Ramos (cell line): ENCODE measurements around the gene FERMT2.

Experiments used
- in situ Hi-C: fragments of 300-500 bp; cut with MboI; formaldehyde crosslinking; loops from one replicate; pipeline ENCODE4 v1.14.3; 2022; ENCODE audit warnings: low sequenced_read_pairs; ENCODE audit not compliant: unreplicated experiment

The FERMT2 gene

DNA sequence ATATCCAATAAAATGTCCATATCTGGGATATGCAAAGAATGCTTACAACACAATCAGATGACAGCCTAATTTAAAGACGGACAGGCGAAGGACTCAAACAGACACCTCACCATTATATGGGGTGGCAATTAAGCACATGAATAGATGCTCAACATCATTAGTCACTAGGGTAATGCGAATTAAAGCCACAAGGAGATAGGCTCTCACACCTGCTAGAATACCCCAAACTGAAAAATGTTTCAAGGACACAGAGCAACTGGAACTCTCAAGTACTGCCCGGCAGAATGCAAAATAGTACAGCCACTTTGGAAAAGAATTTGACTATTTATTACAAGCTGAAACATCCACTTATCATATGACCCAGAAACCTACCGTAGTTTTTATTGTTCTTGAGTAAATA is 42.9 kb downstream of the FERMT2 start:
- in situ Hi-C loops = no loop called here

DNA sequence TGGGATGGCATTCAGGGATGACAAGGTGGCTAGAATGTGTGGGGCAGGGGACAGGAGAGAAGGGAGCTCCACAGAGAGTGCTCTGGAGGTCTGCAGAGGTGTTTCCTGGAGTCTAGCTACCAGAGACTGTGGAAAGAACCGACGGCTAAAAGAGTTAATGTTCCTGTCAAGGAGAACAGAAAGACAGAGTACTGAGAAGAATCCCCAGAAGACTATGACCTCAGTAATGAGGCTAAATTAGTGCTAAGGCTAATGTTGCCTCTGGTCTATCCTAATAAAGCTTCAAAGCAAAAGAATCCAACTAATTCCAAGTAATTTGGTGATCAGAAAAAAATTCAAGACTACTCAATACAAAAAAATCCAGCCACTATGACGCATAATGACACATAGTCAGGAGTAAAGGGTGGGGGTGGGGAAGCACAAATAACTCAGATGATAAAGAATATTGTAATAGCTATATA is 44.7 kb downstream of the FERMT2 start:
- in situ Hi-C loops = no loop called here

- in situ Hi-C loops = no loop called here
Observed at GRCh38 chr14:52902971-52903619, 47.8 kb downstream of the FERMT2 start.

DNA sequence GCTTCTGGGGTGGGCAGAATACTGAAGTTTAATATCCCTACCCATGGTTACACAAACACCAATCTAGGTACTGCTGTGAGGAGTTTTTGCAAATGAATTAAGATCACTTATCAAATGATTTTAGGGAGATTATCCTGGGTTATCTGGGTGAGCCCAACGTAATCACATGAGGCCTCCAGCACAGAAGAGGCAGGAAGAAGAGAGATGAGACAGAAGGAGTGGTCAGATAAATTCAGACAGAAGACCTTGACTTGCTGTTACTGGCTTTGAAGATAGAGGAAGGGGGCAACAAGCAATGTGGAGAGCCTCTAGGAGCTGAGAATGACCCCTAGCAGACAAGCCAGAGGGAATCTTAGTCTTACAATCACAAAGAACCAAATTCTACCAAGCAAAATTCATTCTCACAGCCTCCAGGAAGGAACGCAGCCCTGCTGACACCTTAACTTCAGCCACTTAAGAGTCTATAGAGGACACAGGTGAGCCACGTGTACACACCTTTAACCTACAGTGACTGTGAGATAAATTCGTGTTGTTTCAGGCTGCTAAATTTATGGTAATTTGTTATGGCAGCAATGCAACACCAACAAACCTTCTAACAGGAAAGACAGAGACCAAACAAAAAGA is 49.4 kb downstream of the FERMT2 start:
- in situ Hi-C loops = no loop called here

DNA sequence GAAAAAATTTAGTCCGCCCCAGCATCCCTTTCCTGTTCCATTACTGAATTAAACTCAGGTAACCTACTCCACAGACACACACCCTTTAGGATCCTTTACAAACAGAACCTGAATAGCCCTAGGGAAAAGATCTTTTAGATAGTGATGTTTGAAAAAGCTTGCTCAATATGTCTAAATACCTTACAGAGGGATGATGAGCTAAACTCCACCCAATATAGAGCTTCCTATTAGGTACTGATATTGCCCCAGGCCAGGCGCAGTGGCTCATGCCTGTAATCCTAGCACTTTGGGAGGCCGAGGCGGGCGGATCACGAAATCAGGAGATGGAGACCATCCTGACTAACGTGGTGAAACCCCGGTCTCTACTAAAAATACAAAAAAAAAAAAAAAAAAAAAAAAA is 50.1 kb downstream of the FERMT2 start:
- in situ Hi-C loops = no loop called here

- in situ Hi-C loops = no loop called here
Observed at GRCh38 chr14:52898496-52898895, 52.4 kb downstream of the FERMT2 start.

DNA sequence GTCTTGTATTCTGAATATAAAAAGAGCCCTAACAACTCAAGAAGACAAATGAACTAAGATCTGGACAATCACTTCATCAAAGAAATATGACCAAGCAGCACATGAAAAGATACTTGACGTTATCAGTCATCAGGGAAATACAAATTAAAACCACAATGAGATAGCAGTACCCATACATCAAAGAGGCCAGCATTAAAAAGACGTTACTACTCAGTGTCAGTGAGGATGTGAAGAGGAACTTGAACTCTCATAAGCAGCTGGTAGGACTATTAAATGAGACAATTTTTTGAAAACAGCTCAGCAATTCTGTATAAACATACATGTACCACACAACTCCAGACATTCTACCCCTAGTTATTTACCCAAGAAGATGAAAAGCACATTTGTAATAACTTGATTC is 55.9 kb downstream of the FERMT2 start:
- in situ Hi-C loops = no loop called here

DNA sequence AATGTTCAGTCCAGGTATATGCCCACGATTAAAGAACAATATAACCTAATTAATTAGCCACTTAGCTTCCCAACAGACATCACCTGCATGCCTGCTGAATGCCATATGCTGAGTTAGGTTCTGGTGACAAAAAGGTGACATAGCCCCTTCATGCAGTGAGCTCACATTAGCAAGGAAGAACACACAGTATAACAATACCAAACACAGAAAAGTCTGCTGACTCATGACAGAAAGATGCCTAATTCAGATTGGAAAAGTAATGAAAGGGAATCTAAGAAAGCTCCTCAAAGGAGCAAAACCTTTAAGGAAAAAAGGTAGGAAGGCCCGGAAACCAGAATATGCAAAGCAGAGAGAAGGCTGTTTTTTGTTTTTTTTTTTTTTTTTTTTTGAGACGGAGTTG is 59.0 kb downstream of the FERMT2 start:
- in situ Hi-C loops = no loop called here

GRCh38 chr14:52888839-52889838 is 61.7 kb downstream of the FERMT2 start:
- in situ Hi-C loops = no loop called here

GRCh38 chr14:52888159-52888558 is 62.7 kb downstream of the FERMT2 start:
- in situ Hi-C loops = no loop called here

DNA sequence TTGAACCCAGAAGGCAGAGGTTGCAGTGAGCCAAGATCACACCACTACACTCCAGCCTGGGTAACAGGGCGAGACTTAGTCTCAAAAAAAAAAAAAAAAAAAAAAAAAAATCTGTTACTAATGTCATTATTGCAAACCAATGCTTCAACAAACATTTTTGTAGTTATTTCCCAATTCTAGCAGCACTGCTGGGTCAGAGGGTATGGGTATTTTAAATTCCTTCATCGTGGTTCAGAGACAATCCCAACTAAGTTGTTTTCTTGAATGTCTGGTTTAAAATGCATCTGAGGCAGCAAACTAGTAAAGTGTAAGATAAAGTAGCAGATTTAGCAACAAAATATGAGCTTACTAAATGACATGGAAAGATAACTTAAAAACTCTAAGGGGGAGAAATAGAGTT is 65.6 kb downstream of the FERMT2 start:
- in situ Hi-C loops = no loop called here

DNA sequence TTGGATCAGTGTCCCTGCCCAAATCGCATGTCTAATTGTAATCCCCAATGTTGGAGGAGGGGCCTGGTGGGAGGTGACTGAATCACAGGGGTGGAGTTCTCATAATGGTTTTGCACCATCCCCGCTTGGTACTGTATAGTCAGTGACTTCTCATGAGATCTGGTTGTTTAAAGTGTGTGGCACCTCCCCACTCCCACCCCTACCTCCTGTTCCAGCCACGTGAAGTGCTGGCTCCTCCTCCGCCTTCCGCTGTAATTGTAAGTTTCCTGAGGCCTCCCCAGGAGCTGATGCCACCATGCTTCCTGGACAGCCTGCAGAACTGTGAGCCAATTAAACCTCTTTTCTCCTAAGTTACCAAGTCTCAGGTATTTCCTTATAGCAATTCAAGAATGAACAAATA is 67.2 kb downstream of the FERMT2 start:
- in situ Hi-C loops = no loop called here

GRCh38 chr14:52882824-52883223 is 68.0 kb downstream of the FERMT2 start:
- in situ Hi-C loops = no loop called here

- in situ Hi-C loops = no loop called here
Observed at GRCh38 chr14:52879958-52880357, 70.9 kb downstream of the FERMT2 start.

DNA sequence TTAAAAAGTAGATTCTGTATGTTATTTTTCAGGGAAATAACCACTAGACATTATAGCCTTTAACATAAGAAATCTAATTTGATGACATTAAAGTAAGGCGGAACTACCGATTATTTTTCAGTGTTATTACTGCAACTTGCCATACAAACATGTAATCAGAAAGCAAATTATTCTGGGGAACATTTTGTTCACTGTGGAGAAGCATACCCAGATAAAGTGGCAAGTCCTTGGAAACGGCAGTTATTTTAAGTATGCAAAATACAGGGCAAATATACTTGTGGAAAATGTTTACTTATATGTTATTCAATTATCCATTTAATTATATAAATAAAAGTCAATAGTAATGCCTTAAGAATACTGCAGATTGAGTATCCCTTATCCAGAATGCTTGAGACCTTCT is 71.9 kb downstream of the FERMT2 start:
- in situ Hi-C loops = no loop called here

DNA sequence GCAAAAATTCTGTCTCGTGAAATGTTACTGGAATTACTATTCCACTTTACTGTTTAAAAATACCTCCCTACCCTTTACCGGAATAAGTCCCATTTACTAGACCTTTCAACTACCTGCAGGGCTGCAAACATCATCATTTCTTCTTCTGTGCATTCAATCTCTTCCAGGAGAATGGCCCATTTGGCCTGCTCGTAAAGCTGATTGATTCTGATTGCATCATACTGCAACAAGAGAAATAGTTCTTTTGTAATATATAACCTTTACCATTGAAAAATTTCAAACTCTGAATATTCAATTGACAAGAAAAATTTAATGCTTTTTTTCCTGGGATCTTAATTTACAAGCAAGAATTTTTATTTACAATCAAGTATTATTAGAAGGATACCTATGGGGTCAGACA is 72.4 kb downstream of the FERMT2 start:
- in situ Hi-C loops = no loop called here

DNA sequence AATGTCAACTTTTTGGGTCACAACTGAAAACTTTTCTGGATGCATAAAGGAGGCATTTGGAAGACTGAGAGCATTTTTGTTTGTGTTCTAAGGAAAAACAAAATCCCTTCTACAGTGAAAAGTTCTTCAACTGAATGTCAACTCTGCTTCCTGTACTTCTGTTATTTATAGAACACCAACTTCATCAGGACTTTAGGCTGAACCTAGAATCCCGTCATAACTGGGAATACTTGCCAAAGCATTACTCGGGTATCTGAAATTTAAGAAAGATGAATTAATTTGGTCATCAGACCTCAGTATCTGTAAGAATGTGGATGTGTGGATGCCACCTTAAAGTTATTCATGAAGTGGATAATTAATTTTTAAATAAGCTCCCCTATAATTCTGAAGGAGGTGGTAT is 73.2 kb downstream of the FERMT2 start:
- in situ Hi-C loops = no loop called here

DNA sequence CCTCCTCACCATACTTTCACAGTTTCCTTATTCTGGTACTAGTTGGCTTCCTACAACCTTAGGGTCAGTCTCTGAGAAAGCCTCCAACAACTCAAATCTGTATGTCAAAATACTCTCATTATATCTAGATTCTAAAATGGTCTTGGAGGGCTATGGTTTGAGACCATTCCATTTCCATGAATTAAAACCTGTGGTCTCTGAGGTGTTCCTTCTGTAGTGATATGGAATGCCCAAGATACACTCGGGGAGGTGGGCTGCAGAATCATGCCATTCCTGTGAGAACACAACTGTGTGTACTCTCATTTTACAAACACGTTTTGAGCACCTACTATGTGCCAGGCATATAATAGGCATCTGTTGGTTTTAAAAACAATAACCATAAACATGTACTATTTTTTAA is 74.0 kb downstream of the FERMT2 start:
- in situ Hi-C loops = no loop called here

- in situ Hi-C loops = no loop called here
Observed at GRCh38 chr14:52876311-52876710, 74.5 kb downstream of the FERMT2 start.

DNA sequence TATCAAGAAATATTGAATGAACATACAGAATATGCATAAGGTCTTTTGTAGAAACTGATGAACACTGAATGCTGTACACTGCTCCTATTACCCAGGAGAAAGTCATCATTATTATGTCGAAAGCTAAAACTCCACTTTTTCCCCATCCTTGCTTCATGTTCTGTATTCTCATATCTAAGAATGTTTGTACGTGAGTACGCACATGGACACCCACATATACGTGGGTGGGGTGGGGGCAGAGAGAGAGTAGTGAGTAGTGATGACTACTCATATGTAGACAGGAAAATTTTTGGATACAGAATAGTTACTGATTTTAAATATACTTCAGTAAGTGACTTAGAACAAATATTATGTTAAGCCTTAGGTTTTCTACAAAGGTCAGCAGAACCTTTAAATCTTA is 75.1 kb downstream of the FERMT2 start:
- in situ Hi-C loops = no loop called here

DNA sequence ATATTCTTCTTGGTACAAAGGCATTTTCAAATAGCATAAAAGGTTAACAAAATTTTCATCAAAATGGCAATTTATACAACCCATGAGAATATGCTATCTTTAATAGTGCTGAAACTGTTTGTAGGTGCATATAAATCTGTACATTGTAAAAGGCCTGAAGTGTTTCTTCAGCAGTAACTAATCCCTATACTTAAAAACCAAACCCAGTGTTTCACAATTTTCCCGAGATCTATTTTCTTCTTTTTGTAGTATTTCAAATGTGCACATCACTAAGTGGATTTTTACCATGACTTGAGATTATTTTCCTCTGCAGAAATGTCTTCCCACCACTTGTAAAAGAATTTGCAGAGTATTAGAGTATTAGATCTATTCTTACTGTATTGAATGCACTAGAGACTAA is 76.5 kb downstream of the FERMT2 start:
- in situ Hi-C loops = no loop called here
